ENCODE data around the gene ZMYND8.
A peak's percentile ranks its signal among the peaks of the same experiment; 100 is the strongest.

The ZMYND8 gene

GRCh38 chr20:47198996-47199552 is 157.4 kb downstream of the ZMYND8 start:
- TF ChIP-seq, protein P1, sequence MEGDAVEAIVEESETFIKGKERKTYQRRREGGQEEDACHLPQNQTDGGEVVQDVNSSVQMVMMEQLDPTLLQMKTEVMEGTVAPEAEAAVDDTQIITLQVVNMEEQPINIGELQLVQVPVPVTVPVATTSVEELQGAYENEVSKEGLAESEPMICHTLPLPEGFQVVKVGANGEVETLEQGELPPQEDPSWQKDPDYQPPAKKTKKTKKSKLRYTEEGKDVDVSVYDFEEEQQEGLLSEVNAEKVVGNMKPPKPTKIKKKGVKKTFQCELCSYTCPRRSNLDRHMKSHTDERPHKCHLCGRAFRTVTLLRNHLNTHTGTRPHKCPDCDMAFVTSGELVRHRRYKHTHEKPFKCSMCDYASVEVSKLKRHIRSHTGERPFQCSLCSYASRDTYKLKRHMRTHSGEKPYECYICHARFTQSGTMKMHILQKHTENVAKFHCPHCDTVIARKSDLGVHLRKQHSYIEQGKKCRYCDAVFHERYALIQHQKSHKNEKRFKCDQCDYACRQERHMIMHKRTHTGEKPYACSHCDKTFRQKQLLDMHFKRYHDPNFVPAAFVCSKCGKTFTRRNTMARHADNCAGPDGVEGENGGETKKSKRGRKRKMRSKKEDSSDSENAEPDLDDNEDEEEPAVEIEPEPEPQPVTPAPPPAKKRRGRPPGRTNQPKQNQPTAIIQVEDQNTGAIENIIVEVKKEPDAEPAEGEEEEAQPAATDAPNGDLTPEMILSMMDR (conservative IDR thresholded peaks at IDR 0.05): no peak
- no peak for TF ChIP-seq ZFX (IDR thresholded peaks at IDR 0.05)
- H3K27ac ChIP-seq: no peak overlapping the region

GRCh38 chr20:47198254-47198671 is 158.2 kb downstream of the ZMYND8 start:
- TF ChIP-seq, protein P1 (conservative IDR thresholded peaks at IDR 0.05): no peak
- TF ChIP-seq ZFX (IDR thresholded peaks at IDR 0.05): no peak
- no peak overlapping the region for H3K27ac ChIP-seq

- H3K27ac ChIP-seq: no peak overlapping the region
- TF ChIP-seq, protein P1 (conservative IDR thresholded peaks at IDR 0.05): peak; percentile 98
- no peak for TF ChIP-seq ZFX (IDR thresholded peaks at IDR 0.05)
Observed at GRCh38 chr20:47196091-47197081, 160.1 kb downstream of the ZMYND8 start.

DNA sequence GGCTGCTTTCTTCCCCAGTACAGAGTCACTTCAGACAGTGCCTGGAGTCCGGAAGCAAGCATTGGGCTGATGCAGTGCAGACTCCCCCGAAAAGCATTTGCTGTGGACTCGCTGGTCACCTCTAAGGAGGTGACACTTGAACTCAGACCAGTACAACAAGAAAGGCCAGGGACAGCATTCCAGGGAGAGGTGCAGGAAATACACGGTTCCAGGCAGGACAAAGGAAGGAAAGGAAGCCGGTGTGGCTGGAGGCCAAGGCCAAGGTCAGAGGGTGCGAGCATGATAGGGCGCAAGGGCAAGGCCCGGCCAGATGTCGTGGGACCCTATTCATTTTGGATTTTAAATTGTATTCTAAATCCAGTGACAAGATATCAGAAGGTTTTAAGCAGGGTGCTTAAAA is 160.9 kb downstream of the ZMYND8 start:
- TF ChIP-seq ZFX (IDR thresholded peaks at IDR 0.05): no peak
- TF ChIP-seq, protein P1 (conservative IDR thresholded peaks at IDR 0.05): no peak

DNA sequence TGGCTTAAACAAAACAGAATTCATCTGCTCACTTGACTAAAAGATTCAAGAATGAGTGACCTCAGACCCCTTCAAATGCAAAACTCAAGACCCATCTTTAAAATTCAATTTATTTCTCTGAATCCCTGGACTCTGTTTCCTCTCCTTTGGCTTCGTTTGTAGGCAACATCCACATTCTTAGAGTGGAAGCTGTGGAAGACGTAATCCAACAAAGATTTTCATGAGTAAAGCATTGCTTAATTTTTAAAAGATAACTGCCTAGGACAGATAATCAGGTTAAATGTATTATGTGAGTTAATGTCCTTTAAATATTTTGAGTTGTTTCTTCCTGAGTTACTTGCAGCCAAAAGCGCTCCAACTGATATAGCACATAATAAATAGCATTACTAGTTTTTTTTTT is 164.5 kb downstream of the ZMYND8 start:
- no peak overlapping the region for H3K27ac ChIP-seq
- TF ChIP-seq ZFX (IDR thresholded peaks at IDR 0.05): no peak
- TF ChIP-seq, protein P1 (conservative IDR thresholded peaks at IDR 0.05): no peak

More for the DNA sequence above, 160.9 kb downstream of the ZMYND8 start:
- H3K27ac ChIP-seq: no peak overlapping the region

DNA sequence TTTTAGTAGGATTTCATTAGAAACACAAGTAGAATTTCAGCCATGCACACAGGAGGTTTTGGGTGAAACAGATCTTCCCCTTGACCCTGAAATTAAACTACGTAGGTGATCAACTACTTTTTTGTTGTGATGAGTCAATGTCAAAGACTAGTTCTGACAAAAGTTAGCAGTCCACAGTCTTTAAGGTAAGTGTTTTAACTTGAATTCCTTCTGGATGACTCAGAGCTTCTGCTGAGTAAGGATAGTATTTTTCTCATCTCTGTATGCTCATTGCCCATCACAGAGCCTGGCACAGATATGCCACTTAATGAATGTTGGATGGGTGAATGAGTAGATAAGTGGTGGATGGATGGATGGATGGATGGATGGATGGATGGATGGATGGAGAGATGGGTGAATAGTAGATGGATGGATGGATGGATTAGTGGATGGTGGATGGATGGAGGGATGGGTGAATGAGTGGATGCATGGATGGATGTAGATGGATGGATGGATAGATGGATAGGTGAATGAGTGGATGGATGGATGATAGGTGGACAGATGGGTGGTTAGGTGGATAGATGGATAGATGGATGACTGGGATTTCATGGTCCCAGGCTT is 165.3 kb downstream of the ZMYND8 start:
- TF ChIP-seq, protein P1 (conservative IDR thresholded peaks at IDR 0.05): no peak
- no peak for TF ChIP-seq ZFX (IDR thresholded peaks at IDR 0.05)

GRCh38 chr20:47189060-47189459 is 167.4 kb downstream of the ZMYND8 start:
- no peak overlapping the region for H3K27ac ChIP-seq
- TF ChIP-seq, protein P1 (conservative IDR thresholded peaks at IDR 0.05): no peak
- TF ChIP-seq ZFX (IDR thresholded peaks at IDR 0.05): no peak

More for the DNA sequence above, 165.3 kb downstream of the ZMYND8 start:
- H3K27ac ChIP-seq: no peak overlapping the region
